ENCODE results near the gene KCNMA1.

KCNMA1 gene

DNA sequence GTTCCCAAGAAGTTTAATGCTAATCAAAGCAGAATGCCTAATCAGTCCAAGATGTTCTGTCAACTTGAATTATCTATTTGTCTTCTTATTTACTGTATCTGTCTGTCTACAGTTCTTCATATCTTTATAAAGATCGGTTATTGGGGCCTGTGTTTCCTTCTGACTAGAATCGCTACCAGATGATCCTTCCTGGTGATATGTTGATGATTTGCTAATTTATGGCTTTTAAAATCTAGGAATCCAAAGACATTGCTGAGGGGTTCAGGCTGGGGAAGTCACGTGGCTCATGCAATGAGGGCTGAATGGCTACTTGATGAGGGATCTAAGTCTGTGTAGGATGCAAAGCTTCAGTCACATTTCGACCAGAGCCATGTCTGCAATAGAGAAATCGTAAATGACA is 536.3 kb downstream of the KCNMA1 start:
- DNase-seq: no peak

DNA sequence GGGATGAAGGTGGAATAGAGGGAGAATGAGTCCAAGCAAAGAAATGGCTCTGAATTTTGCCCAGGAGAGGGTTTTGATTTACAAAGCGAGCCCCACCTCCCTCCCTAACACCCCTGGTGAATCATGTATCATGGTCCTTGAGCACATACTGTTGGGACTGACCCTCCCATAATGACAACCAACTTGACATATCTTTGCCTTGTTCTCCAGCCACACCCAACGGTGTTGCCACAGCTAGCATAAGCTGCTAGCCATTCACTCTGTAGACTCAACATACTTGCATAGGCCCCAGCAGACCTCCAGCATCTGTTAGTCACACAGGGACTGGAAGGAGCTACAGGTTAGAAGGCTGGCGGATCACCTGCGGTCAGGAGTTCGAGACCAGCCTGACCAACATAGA is 538.5 kb downstream of the KCNMA1 start:
- no peak for DNase-seq

DNA sequence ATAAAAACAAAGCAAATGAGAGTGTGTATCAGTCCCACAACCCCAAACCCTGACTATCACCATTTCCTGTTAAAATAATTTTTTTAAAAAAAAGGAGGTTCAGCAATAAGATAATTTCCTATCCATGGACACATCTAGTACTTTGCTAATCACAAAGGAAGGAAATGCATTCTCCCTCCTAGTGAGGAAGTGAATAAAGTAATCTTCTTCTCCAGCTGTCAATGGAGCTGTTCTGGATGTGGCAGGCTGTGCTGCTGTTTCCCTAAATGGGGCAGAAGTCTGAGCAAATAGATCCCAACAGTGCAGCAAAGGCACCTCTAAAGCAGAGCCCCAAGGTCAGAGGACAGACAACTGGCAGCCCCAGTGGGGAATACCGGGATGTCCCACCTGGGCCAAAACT is 540.0 kb downstream of the KCNMA1 start:
- DNase-seq: no peak

DNA sequence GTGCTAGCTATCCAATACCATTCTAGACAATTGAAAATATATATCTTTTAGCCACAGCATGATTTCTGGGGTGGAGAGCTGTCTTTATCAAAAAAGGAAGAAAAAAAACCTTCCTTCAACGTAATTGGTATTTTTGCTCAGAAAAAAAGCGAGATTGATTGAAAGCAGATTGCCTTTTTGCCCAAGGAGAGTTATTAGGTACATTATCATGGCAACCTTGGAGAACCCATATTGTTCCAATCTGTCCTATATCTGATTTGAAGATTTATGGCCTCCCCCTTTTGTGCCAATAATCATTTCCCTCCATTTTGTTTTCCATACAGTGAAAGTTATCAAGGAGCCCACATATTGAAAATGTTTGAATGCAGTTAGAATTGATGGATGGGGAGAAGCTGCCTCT is 544.5 kb downstream of the KCNMA1 start:
- no peak for DNase-seq

DNA sequence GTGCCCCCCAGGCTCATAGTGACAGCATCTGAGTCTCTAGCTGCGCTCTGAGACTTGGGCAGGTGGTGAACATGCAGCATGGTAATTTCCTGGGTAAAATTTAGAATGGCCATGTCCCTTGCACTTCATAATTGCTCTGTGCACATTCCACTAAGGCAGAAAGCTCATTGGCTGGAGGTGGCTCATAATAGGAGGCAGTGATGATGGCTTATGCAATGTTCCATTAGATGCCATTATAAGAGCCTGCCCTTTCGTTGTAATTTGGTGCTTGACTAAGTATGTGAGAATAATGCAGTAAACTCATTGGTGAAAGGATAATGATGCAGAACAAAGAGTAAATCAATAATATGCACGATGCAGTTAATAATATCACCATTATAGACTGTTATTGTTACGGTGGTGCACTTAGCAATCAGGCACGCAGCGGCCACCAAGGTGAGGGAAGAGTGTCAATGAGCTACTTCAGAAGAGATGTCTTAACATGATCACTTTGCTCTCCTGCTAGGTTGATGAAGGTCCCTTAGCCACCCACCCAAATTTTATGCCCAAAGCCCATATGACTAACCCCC is 545.9 kb downstream of the KCNMA1 start:
- no peak for DNase-seq

GRCh38 chr10:77090381-77091356 is 546.9 kb downstream of the KCNMA1 start:
- DNase-seq: no peak

DNA sequence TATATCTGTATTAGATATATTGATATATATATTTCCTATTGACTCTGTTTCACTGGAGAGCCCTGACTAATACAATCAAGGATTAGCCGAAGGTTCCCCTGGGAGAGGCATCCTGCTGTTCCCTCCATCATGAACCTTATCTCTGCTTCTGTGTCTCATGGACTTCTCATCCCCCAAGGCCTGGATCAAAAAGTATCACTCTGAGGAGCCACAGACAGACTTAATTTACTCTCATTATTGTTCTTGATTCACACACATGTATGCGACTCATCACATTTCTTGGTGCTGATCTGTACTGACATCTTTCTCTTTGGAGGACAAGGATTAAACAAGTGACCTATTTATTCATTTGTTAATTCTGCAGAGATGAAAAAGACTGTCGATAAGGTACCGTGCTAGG is 550.2 kb downstream of the KCNMA1 start:
- DNase-seq: peak; percentile 48

DNA sequence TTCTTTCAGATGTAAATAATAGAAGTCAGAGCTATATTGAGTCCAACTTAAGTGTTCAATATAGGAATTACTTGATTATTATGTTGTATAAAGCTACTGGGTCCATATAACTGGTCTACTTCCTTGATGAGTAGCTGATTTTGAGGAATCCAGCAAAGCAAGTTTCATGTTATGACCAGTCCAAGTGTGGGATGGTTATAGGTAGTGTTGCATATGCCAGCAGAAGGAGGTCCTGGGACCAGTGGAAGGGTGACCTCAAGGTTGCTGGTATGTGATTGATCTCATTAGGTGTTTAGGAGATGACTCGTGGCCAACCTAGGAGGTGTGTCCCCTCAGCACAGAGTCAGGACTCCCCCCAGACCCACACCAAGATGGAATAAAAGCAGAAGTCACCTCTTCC is 551.5 kb downstream of the KCNMA1 start:
- no peak for DNase-seq

- no peak for DNase-seq
Measured at GRCh38 chr10:77085344-77085743, 552.3 kb downstream of the KCNMA1 start.

- DNase-seq: no peak
Measured at GRCh38 chr10:77084431-77085144, 553.0 kb downstream of the KCNMA1 start.

DNA sequence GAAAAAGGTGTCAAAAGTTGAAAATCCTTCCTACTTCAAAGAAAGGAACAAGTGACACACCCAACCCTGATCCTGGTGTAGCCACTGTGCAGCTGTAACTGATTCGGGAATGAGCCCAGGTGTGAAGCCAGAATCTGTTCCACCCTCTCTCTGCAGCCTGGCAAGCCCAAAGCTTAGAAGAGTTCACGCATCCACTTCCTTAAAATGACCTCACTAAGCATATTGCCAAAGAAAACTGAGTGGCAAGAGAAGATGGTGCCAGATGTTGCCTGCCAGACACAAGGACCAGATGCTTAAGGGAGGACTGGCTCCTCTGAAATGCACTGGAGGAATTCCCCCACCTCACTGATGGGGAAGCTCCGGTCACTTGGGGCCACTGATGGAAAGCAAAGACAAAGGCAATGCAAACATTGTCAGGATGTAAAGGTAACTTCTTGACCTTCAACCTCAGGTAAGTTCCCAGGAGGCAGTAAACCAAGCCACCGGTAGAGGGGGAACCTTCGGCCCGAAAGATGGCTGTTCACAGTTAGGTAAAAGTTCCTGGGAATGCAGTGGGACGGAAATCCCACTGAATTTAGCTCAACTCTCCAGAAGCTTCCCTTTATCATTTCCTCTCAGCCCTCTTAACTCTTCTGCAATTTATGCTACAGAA is 554.9 kb downstream of the KCNMA1 start:
- DNase-seq: no peak

GRCh38 chr10:77081481-77081891 is 556.1 kb downstream of the KCNMA1 start:
- DNase-seq: no peak

- DNase-seq: no peak
Measured at GRCh38 chr10:77080361-77081027, 557.1 kb downstream of the KCNMA1 start.

GRCh38 chr10:77079592-77080300 is 557.9 kb downstream of the KCNMA1 start:
- no peak for DNase-seq

GRCh38 chr10:77077316-77077945 is 560.2 kb downstream of the KCNMA1 start:
- no peak for DNase-seq

GRCh38 chr10:77075926-77076325 is 561.7 kb downstream of the KCNMA1 start:
- DNase-seq: no peak

DNA sequence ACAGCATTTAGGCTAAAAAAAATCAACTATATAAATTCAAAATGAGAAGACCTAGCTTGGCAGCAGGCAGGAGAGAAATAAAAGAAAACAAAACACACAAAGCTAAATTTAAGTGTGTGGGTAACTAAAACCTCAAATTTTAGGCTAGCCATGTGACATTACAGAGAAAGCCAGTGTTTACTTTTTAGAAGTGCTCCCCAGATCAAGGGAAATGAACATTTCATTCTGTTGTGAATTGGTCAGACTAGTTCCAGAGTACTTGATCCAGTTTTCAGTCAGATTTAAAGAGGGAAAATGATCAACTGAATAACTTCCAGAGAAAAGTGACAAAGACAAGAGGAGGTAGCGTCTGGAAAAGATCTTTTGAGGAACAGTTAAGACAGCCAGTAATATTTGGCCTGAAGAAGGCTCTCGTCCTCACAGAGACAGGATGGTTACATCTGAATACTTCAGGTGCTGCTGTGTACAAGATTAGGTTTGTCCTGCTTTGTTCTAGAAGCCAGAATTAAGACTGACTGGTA is 563.4 kb downstream of the KCNMA1 start:
- DNase-seq: no peak

GRCh38 chr10:77073663-77073960 is 564.0 kb downstream of the KCNMA1 start:
- DNase-seq: no peak

DNA sequence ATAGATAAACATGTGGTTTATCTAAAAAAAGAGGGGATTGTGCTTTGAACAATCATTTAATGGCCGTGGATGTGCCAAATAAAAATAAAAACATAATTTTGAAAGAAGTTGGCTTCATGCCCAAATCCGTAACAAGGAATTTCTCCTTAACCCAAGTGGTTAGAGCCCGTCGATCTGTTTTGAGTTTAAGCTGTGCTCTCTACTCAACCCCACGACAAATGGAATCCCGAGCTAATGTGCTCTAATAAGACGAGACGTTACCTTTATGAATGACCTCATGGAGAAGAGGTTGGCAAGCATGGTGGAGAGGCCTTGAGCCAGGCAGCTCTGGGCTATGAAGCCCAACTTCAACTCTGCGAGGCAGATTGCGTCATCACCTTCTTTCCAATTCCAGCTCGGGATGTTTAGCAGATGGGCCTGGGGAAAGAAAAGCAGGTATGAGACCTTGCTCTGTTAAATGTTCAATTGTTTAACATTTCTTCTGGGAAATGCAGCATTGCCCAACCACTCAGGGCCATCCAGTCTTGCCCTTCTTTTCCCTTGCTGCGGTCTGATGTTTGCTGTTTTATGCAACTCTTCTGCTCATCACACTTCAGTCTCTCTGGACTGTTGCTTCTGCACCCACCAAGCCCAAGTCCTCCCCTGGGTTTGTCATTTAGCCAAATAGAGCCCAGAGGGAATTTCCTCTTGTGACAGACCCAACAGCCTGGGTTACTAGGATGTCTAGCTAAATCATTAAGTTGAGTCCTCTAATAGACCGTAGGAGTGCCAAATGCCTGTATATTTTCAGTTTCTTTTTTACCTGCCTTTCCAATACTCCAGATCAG is 564.6 kb downstream of the KCNMA1 start:
- peak; percentile 24 for DNase-seq

DNA sequence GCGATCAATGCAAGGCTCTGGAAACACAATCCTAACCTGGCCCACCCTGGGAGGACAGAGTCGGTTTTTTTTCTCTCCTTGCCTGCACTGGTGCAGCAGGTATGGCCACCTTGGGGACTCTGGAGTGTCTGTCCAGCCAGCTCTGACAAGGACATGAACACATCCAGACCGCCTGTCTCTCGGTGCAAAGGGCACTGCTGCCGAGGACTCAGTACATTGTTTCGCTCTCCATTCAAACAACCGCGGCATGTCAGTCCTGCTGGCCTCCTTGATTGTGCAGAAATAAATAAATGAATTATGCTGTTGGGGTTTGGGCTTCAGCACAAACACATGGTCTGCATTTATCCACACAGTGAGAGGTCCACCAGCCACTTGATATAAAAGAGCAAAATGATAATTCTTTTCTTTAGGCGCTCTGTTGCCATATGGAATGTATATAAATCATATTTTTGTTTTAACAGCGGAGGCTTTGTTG is 565.2 kb downstream of the KCNMA1 start:
- peak; percentile 3 for DNase-seq
